Heart left ventricle (tissue), 16 donors: ENCODE measurements around the gene COL23A1. TPM values are rescaled to one million over a fixed set of nuclear protein-coding genes. Genes with fewer than 3 reads are reported as not detected.

Experiments
- ATAC-seq, 4 donors: fragments of 200-7000 bp; cut with Tn5 transposase; one replicate each; pipeline ENCODE4 v1.9.1; 2020 to 2022; ENCODE audit warnings: moderate library complexity in 4 of 4, mild to moderate bottlenecking in 3 of 4, moderate number of reproducible peaks in 1 of 4
- DNase-seq, 5 donors: peaks; one replicate each; pipeline ENCODE4 v3.0.0-alpha.2; 2020
- H3K27ac ChIP-seq, 12 donors: fragments of 200-600 bp; sonication (generic) in 4 of 12; one replicate each; pipeline versions ENCODE4 v1.5.0 to v1.8.0; 2016 to 2022; ENCODE audit warnings: mild to moderate bottlenecking in 2 of 12
- H3K27me3 ChIP-seq, 9 donors: fragments of 200-600 bp; sonication (generic) in 2 of 9; one replicate each; pipeline versions ENCODE4 v1.5.1 to v1.8.0; 2016 to 2022; ENCODE audit warnings: mild to moderate bottlenecking in 3 of 9
- H3K36me3 ChIP-seq, 9 donors: fragments of 200-600 bp; sonication (generic) in 2 of 9; one replicate each; pipeline versions ENCODE4 v1.5.0 to v1.8.0; 2018 to 2022; ENCODE audit warnings: mild to moderate bottlenecking in 2 of 9
- H3K4me1 ChIP-seq, 12 donors: fragments of 200-600 bp; sonication (generic) in 4 of 12; one replicate each; pipeline versions ENCODE4 v1.5.0 to v1.8.0; 2016 to 2022; ENCODE audit warnings: mild to moderate bottlenecking in 3 of 12
- H3K4me3 ChIP-seq, 12 donors: fragments of 200-600 bp; sonication (generic) in 4 of 12; one replicate each; pipeline versions ENCODE4 v1.5.0 to v1.8.0; 2017 to 2022; ENCODE audit warnings: mild to moderate bottlenecking in 9 of 12, moderate library complexity in 4 of 12
- H3K9me3 ChIP-seq, 12 donors: fragments of 200-600 bp; sonication (generic) in 4 of 12; one replicate each; pipeline versions ENCODE4 v1.5.0 to v1.8.0; 2016 to 2022; ENCODE audit warnings: mild to moderate bottlenecking in 1 of 12
- POLR2A ChIP-seq, 2 donors: fragments of 450-650 bp; IDR thresholded peaks; one replicate each; pipeline ENCODE4 v1.6.1; 2017; ENCODE audit warnings: antibody characterized with exemption in 2 of 2, mild to moderate bottlenecking in 2 of 2, moderate library complexity in 2 of 2
- WGBS, 4 donors: extraction: QIAGEN DNeasy Blood & Tissue Kit in 2 of 4; methylation state at CpG; one replicate each; pipeline versions ENCODE4 v1.1.5 to v1.1.7; 2013 to 2018; 5-methylcytosine and 5-hydroxymethylcytosine counted together
- intact Hi-C, 10 donors: fragments of 100-400 bp; cut with DNase I; formaldehyde crosslinking; loops; one replicate each; pipeline versions ENCODE4 v1.11.1 to v1.14.2; 2022
- polyA plus RNA-seq, 2 donors: library from polyadenylated mRNA; stranded (reverse); fragments of 200-250 nt; gene quantifications; one replicate each; pipeline ENCODE4 v1.2.3, GENCODE V29; 2013
- total RNA-seq, 9 donors: library from RNA; depleted of rRNA in 2 of 9; stranded (reverse); fragments of >200 nt in 2 of 9; fragmentation: NEBNext Ultra II Directional in 3 of 9; extraction: Animal tissue kit (Norgen Biotek cat#: 25700) in 3 of 9; gene quantifications; one replicate each; pipeline versions ENCODE4 v1.1.0 to v1.2.4, GENCODE V29; 2016 to 2023
- TF ChIP-seq, protein P1 (sequence below), 12 donors: fragments of 200-600 bp; sonication (generic) in 4 of 12; IDR thresholded peaks; one replicate each; pipeline versions ENCODE4 v1.5.0 to v1.8.0; 2018 to 2022; ENCODE audit warnings: antibody characterized with exemption in 12 of 12, mild to moderate bottlenecking in 5 of 12
- donor health status: ischemic (EF 13 %, LVEDD 7.1; RV severe dilation, severe dysfunction).
- donor health status: healthy with polysubstance abuse.
- donor health status: DM: no; HTN: yes; CAD: no.
- donor health status: DM: no; HTN: no; CAD: no.
- donor health status: ischemic (EF 25% LVEDD 6.9; RV normal size, moderate dysfunction).
- donor health status: ischemic (EF 25% LVEDD 5.7; RV mildly dilated, moderate dysfunction).
- donor health status: healthy.
- donor health status: DM: yes; HTN: yes; CAD: no.
- donor health status: ischemic (EF 35%, LVEDD 5.7; RV mildly dilated, moderate dysfunction).
- donor health status: nonischemic (EF 11% LVEDD 7.7; RV severe dilation, severe dysfunction).
- donor health status: DM: yes; HTN: yes; CAD: no.
- donor health status: PGD.
- donor health status: ischemic (EF 29% LVEDD 5.4; RV normal size, mild dysfunction).
- donor health status: nonischemic (EF 23%, LVEDD 6.1; RV moderate dilation, normal function).

Gene COL23A1
- total and polyA plus RNA-seq, 11 donors = 6.0 to 33.0 (median 18.8) TPM

DNA sequence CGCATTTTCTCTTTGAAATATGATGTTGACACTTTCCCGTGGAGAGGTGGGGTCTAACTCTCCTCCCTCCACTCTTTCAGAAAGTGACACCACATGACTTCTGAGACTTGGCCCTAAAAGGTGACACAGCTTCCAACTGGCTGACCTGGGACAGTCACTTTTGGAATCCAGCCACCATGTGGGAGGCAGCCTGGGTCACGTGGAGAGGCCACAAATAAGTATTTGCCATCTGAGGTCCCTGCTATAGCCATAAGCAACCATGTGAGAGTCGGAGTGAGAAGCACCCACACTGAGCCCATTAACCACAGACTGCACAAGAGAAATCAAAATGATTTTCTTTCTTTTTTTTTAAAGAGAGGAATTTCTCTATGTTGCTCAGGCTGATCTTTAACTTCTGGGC, 353.5 kb downstream of the COL23A1 start:
- WGBS, 4 donors = 25 to 35% (median 32%) methylated on average over 4 of the region's 4 CpGs
- H3K27ac ChIP-seq = peak overlapping the region in 10 of 12 donors; percentile 1 to 87 (median 49)
- H3K9me3 ChIP-seq = no peaks in the 10 kb centered on the region
- ATAC-seq (peak; percentile 6 to 60 (median 45)), DNase-seq (peak in 4 of 5 donors; percentile 61 to 78 (median 76))
- H3K4me3 ChIP-seq = no peak overlapping the region
- H3K36me3 ChIP-seq = no peaks in the 10 kb centered on the region
- peaks cover 3 to 83% (median 49%) of the 10 kb centered on the region in 12 donors for H3K4me1 ChIP-seq
- intact Hi-C loops = loop anchor here in 1 of 10 donors (5.0 to 10.0 kb wide), 2 partner anchors 311 to 498 kb away; partner anchors contain the start of gene ZNF354A
- no peak for TF ChIP-seq POLR2A (IDR thresholded peaks at IDR 0.05)
- TF ChIP-seq, protein P1, sequence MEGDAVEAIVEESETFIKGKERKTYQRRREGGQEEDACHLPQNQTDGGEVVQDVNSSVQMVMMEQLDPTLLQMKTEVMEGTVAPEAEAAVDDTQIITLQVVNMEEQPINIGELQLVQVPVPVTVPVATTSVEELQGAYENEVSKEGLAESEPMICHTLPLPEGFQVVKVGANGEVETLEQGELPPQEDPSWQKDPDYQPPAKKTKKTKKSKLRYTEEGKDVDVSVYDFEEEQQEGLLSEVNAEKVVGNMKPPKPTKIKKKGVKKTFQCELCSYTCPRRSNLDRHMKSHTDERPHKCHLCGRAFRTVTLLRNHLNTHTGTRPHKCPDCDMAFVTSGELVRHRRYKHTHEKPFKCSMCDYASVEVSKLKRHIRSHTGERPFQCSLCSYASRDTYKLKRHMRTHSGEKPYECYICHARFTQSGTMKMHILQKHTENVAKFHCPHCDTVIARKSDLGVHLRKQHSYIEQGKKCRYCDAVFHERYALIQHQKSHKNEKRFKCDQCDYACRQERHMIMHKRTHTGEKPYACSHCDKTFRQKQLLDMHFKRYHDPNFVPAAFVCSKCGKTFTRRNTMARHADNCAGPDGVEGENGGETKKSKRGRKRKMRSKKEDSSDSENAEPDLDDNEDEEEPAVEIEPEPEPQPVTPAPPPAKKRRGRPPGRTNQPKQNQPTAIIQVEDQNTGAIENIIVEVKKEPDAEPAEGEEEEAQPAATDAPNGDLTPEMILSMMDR (IDR thresholded peaks at IDR 0.05) = no peak
- H3K27me3 ChIP-seq = no peaks in the 10 kb centered on the region

DNA sequence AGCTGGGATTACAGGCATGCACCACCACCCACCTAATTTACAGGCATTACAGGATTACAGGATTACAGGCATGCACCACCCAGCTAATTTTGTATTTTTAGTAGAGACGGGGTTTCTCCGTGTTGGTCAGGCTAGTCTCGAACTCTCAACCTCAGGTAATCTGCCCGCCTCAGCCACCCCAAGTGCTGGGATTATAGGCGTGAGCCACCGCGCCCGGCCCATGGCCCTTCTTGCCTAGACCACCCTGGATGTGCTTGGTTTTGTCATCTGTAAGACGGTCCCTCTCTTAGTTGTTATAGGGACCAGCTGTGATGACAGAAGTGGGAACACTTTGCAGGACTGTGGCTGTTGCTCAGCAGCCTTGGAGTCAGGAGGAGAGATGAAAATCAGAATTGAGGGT, 354.1 kb downstream of the COL23A1 start:
- intact Hi-C loops = loop anchor here in 1 of 10 donors (5.0 to 10.0 kb wide), 2 partner anchors 311 to 499 kb away; partner anchors contain the start of gene ZNF354A
- H3K4me3 ChIP-seq = no peak overlapping the region
- peak overlapping the region in 9 of 12 donors; percentile 23 to 87 (median 52) for H3K27ac ChIP-seq
- no peak for ATAC-seq
- WGBS, 4 donors = 87 to 92% (median 90%) methylated on average over 9 of the region's 9 CpGs
- TF ChIP-seq POLR2A (IDR thresholded peaks at IDR 0.05) = no peak
- TF ChIP-seq, protein P1 (IDR thresholded peaks at IDR 0.05) = no peak
- H3K4me1 ChIP-seq = peaks cover 7 to 83% (median 52%) of the 10 kb centered on the region in 12 donors
- no peaks in the 10 kb centered on the region for H3K27me3 ChIP-seq
- DNase-seq = peak in 1 of 5 donors; percentile 26
- no peaks in the 10 kb centered on the region for H3K36me3 ChIP-seq
- H3K9me3 ChIP-seq = no peaks in the 10 kb centered on the region

DNA sequence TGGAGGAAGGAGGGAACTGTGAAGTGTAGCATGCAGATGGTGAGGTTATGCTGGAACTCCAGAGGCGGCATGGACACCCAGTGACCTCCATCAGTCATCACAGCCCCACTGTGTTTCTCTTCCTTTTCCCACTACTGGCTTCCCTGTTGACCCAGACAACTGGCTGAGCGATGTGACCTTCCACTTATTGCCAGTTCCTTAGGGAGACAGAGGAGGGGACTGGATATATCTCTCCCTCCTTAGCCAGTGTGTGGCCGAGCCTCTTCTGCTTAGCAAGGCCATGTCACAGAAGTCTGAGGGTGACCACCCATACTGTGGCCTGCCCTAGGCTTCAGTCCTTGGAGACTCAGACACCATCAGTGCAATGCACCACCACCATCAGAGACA, 354.6 kb downstream of the COL23A1 start:
- H3K4me1 ChIP-seq = peaks cover 8 to 83% (median 58%) of the 10 kb centered on the region in 12 donors
- no peak for ATAC-seq
- H3K27me3 ChIP-seq = no peaks in the 10 kb centered on the region
- TF ChIP-seq, protein P1 (IDR thresholded peaks at IDR 0.05) = no peak
- TF ChIP-seq POLR2A (IDR thresholded peaks at IDR 0.05) = no peak
- H3K36me3 ChIP-seq = peaks cover 0 to 3% (median 0%) of the 10 kb centered on the region in 9 donors
- DNase-seq = no peak
- WGBS, 4 donors = 76 to 84% (median 78%) methylated on average over 3 of the region's 3 CpGs
- intact Hi-C loops = loop anchor here in 3 of 10 donors (2.0 to 10.0 kb wide), 3 partner anchors 312 to 499 kb away; partner anchors contain the start of genes COL23A1 (in 2 of the 3) and ZNF354A (in 1 of the 3)
- H3K4me3 ChIP-seq = no peak overlapping the region
- H3K27ac ChIP-seq = peak overlapping the region in 1 of 12 donors; percentile 51
- H3K9me3 ChIP-seq = no peaks in the 10 kb centered on the region

GRCh38 chr5:178234750-178235587, 355.2 kb downstream of the COL23A1 start:
- Histone ChIP-seq H3K27me3 (no peaks in the 10 kb centered on the region), H3K36me3 (peaks cover 0 to 9% (median 2%) of the 10 kb centered on the region in 9 donors), H3K4me3 (no peak overlapping the region), H3K9me3 (no peaks in the 10 kb centered on the region), H3K4me1 (peaks cover 8 to 83% (median 59%) of the 10 kb centered on the region in 12 donors), H3K27ac (peak overlapping the region in 3 of 12 donors; percentile 49 to 51 (median 49))
- TF ChIP-seq, protein P1 (IDR thresholded peaks at IDR 0.05) = peak; percentile 63 to 84 (median 74)
- no peak for TF ChIP-seq POLR2A (IDR thresholded peaks at IDR 0.05)
- WGBS, 4 donors = 21 to 25% (median 24%) methylated on average over 12 of the region's 12 CpGs
- peak; percentile 68 to 86 (median 71) for DNase-seq
- peak in 1 of 4 donors; percentile 25 for ATAC-seq
- intact Hi-C loops = loop anchor here in 3 of 10 donors (1.0 to 10.0 kb wide), 4 partner anchors 312 to 500 kb away; partner anchors contain the start of genes COL23A1 (in 3 of the 3) and ZNF354A (in 1 of the 3)
